Measurements from ENCODE around the gene SLC12A8.
A peak's percentile ranks its signal among the peaks of the same experiment; 100 is the strongest.

The SLC12A8 gene

GRCh38 chr3:125154110-125154509 is 58.4 kb downstream of the SLC12A8 start:
- no peak for TF ChIP-seq CTCF (IDR thresholded peaks at IDR 0.05; ENCODE audit: borderline replicate concordance, control extremely low read depth, extremely low read depth, insufficient read depth, missing control alignments)
- in situ Hi-C loops (cut with MboI; ENCODE audit: low sequenced_read_pairs, unreplicated experiment), result no loop called here
- no peak for DNase-seq (ENCODE audit: low spot score)

DNA sequence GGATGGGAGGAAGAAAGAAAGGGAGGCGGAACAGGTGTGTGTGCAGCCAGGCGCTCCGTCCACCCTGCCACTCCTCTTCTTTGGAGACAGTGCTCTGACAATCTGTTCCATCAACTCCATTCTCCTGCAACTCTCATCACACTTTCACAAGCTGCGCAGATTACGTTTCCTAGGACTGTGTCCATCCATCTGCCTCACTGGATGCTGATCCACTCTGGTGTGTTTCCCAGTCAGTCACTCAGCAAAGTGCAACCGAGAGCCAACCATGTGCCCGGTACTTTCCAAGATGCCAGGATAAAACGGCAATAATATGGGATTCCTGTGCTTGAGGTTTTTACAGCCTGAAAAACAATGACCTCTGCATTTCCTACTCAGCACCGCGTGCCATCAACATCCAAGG is 59.6 kb downstream of the SLC12A8 start:
- DNase-seq (ENCODE audit: low spot score), result no peak
- TF ChIP-seq CTCF (IDR thresholded peaks at IDR 0.05; ENCODE audit: borderline replicate concordance, control extremely low read depth, extremely low read depth, insufficient read depth, missing control alignments), result no peak
- in situ Hi-C loops (cut with MboI; ENCODE audit: low sequenced_read_pairs, unreplicated experiment), result no loop called here

DNA sequence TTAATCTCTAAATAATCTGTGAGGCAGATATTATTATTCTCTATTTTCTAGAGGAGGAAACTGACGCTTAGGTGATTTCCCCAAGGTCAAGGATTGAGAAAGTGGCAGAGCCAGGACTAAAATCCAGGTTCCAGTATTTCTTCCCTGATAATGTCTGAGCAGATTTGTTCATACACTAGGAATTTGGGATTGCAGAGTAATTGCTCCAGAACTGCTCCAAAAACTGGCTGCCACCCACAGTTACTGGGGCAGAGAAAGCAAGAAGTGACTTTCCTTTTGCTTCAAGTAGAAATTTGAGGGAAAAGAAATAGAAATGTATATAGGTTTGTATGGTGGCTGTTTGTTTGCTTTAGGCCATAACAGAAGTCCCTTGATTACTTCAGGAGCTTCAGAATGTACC is 60.6 kb downstream of the SLC12A8 start:
- TF ChIP-seq CTCF (IDR thresholded peaks at IDR 0.05; ENCODE audit: borderline replicate concordance, control extremely low read depth, extremely low read depth, insufficient read depth, missing control alignments), result no peak
- no peak for DNase-seq (ENCODE audit: low spot score)
- in situ Hi-C loops (cut with MboI; ENCODE audit: low sequenced_read_pairs, unreplicated experiment), result no loop called here

DNA sequence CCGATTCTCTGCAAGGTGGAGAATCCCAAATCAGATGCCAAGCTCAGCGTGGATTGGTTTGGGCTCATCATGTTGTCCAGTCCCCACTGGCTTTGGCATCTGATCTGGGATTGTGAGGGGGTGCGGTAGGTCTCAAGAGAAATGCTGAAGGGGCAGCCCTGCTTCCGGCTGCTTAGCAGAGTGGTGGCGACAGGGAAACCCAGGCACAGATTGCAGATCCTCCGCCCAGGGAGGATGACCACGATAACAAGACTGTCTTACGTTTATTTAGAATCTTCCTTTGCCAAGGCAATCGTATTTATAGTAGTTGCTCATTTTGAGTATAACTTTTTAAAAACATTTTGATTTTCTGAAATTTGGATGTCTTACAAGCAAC is 61.1 kb downstream of the SLC12A8 start:
- in situ Hi-C loops (cut with MboI; ENCODE audit: low sequenced_read_pairs, unreplicated experiment), result no loop called here

DNA sequence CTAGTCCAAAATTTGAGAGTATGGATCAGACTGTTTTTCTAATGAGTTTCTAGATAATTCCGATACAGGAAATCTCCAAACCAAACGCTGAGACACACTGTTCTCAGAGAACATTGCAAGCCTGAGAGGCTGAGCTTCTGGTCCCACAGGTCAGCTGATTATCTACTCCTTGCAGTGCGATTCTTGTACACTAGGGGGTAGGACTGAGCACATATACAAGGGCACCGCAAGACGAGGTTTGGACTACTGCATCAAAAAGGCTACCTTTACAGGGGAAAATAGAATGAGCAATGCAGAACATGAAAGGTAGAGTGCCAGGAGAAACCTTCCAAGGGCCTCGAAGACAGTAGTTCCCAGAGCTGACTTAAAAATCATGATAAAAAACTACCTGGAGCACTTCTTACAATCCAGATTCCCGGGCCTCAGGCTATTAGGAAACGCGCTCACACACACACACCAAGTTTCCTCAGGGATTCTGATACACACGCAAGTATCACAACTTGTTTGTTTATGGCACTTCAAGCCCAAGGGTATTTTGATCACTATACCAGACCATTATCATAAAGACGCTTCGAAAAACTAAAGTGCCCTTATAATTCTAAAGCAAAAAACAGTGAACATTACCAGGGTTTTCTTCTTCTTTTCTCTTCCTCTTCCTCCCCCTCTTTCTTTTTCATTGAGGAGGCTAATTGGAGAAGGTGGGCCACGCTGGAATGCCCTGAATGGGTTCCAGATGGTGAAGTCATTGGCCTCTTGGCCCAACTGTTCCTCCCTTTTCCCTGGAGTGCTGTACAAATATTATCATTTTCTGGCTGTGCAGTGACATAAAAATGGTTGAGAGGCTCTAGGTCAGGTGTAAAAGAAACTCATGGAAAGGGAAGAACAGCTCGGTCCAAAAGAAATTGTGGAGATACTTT is 61.8 kb downstream of the SLC12A8 start:
- TF ChIP-seq CTCF (IDR thresholded peaks at IDR 0.05; ENCODE audit: borderline replicate concordance, control extremely low read depth, extremely low read depth, insufficient read depth, missing control alignments), result peak; percentile 52
- in situ Hi-C loops (cut with MboI; ENCODE audit: low sequenced_read_pairs, unreplicated experiment), result no loop called here
- DNase-seq (ENCODE audit: low spot score), result peak; percentile 63

More for the DNA sequence above, 61.1 kb downstream of the SLC12A8 start:
- TF ChIP-seq CTCF (IDR thresholded peaks at IDR 0.05; ENCODE audit: borderline replicate concordance, control extremely low read depth, extremely low read depth, insufficient read depth, missing control alignments), result no peak
- no peak for DNase-seq (ENCODE audit: low spot score)

- no peak for DNase-seq (ENCODE audit: low spot score)
- in situ Hi-C loops (cut with MboI; ENCODE audit: low sequenced_read_pairs, unreplicated experiment), result no loop called here
- no peak for TF ChIP-seq CTCF (IDR thresholded peaks at IDR 0.05; ENCODE audit: borderline replicate concordance, control extremely low read depth, extremely low read depth, insufficient read depth, missing control alignments)
Observed at GRCh38 chr3:125149462-125149861, 63.1 kb downstream of the SLC12A8 start.
